CD4-positive, alpha-beta T cell treated with Interleukin-17A for 4 hours (primary cell): ENCODE results near the gene SHF.

Source experiments
- DNase-seq: peaks from one replicate; pipeline ENCODE4 v3.0.0-alpha.2; 2020; ENCODE audit warnings: mixed read lengths

The SHF gene

GRCh38 chr15:45123397-45123796, 64.4 kb downstream of the SHF start:
- DNase-seq = no peak

DNA sequence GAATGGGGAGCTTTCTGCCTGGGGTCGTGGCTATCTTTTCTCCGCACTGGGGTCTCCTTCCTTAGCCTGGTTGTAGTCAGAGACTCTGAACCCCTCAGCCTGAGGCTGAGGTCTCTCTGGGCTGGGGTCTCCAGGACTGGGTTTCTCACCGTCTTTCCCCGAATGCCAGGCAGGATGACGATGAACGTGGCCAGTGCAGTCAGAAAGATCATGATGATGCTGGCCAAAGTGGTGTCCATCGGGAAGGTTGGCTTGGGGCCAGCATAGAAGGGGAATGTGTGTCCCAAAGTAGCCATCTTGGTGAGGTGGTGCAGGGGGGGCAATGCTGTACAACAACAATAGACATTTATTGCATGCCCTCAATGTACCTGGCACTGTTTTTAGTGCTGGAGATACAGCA, 65.0 kb downstream of the SHF start:
- DNase-seq = no peak

- no peak for DNase-seq
Measured at GRCh38 chr15:45121706-45122417, 65.9 kb downstream of the SHF start.

DNA sequence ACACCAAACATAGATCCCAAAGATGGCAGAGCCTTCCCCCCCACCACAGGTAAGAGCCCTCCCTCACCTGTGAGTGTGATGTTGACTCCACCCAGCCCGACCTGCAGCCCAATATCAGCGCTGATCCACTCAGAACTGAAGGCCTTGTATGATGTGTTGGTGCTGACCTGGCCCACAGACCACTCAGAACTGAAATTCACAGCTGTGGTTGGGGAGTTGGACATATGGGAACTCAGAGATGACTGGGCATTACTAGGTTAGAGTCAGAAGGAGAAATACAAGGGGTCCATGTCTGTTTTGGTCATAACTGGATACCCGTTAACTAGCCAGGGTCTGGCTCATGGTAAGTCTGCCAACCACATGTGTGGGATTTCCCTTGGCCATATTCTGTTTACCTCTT, 66.7 kb downstream of the SHF start:
- no peak for DNase-seq

- no peak for DNase-seq
Measured at GRCh38 chr15:45120081-45120972, 67.4 kb downstream of the SHF start.

DNA sequence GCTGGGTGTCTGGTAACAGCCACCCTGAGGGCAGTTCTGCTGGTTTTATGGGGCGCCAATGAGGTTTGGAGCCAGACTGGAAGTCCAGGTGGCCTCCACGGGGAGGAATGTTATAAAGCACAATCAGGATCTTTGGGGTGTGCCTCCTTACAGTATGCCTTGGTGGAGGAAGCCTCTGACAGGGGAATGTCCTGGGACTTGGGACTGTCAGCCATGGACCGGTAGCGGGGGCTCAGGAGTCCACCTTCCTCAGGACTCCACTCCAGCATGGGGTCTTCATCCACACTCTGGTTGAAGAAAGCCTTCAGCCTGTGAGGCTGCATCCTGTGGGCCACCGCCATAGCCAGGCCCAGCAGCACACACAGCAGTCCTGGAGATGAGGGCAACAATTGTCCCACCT, 68.8 kb downstream of the SHF start:
- no peak for DNase-seq

- DNase-seq = peak; percentile 86
Measured at GRCh38 chr15:45118131-45118588, 69.6 kb downstream of the SHF start.

DNA sequence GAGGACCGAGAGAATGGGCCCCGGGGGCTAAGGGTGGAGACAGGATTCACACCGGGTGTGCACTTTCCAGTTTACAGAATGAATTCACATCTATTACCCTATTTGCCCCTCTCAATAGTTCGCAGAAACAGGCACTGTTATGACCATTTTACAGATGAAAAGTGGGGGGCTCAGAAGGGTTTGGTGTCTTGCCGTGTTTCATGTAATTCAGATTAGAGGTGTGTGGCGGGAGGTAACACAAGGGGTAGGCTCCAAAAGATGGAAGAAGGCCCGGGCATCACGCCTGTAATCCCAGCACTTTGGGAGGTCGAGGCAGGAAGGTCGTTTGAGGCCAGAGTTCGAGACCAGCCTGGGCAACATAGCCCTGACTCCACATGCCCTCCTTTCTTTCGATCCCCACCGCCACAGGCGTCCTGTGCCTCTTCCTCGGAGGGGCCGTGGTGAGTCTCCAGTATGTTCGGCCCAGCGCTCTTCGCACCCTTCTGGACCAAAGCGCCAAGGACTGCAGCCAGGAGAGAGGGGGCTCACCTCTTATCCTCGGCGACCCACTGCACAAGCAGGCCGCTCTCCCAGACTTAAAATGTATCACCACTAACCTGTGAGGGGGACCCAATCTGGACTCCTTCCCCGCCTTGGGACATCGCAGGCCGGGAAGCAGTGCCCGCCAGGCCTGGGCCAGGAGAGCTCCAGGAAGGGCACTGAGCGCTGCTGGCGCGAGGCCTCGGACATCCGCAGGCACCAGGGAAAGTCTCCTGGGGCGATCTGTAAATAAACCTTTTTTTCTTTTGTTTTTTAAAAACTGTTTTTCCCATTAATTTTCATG, 70.2 kb downstream of the SHF start:
- no peak for DNase-seq
